Endothelial cell of umbilical vein (primary cell): Measurements from ENCODE around the gene MYADML2. TPM values are rescaled to one million over a fixed set of nuclear protein-coding genes. Genes with fewer than 3 reads are reported as not detected.

Experiments used
- BruUV-seq: library from RNA; stranded (reverse); fragments of 400-500 nt; replicated peaks from 2 replicates; lab custom pipeline; 2021; lab: Mats Ljungman, UMichigan
- CTCF ChIA-PET: fragments of 300-600, 350-600 bp; sonication (Branson Sonifier 250); formaldehyde crosslinking; loops from one replicate; lab custom pipeline; 2021; ENCODE audit warnings: antibody characterized with exemption, inconsistent platforms; lab: Charles Lee
- POLR2A ChIA-PET: fragments of 300-600, 350-600 bp; sonication (Branson Sonifier 250); formaldehyde crosslinking; loops from one replicate; lab custom pipeline; 2021; ENCODE audit warnings: antibody characterized with exemption, inconsistent platforms; lab: Charles Lee
- DNase-seq: peaks from one replicate; pipeline ENCODE4 v3.0.0-alpha.2; 2011; ENCODE audit warnings: low read depth, low spot score
- FAIRE-seq: peaks from 2 replicates; lab custom pipeline; 2011; peaks lifted over from hg19 to GRCh38; lab: Jason Lieb, UNC
- H2AFZ ChIP-seq: 2 replicates; pipeline ENCODE4 v1.6.0; 2012; ENCODE audit warnings: low read depth, low read length, control low read depth, inconsistent platforms
- H3K27ac ChIP-seq: 2 replicates; pipeline ENCODE4 v1.5.1; 2011; ENCODE audit warnings: low read depth, mild to moderate bottlenecking, control low read depth, low read length, moderate library complexity; ENCODE audit not compliant: insufficient read depth
- H3K27me3 ChIP-seq, 2 experiments: 2 replicates each; pipeline versions ENCODE4 v1.6.0 to v1.6.1; 2011; ENCODE audit warnings: low read length in 2 of 2, mixed read lengths in 1 of 2; ENCODE audit not compliant: control insufficient read depth in 2 of 2, insufficient read depth in 2 of 2
- H3K36me3 ChIP-seq, 2 experiments: 2 replicates in 1 of 2; 3 replicates in 1 of 2; pipeline ENCODE4 v1.5.1; 2011; ENCODE audit warnings: low read length in 2 of 2, mild to moderate bottlenecking in 1 of 2, moderate library complexity in 1 of 2; ENCODE audit not compliant: control insufficient read depth in 2 of 2, insufficient read depth in 2 of 2; ENCODE audit errors: extremely low read depth in 1 of 2
- H3K4me1 ChIP-seq: 3 replicates; pipeline ENCODE4 v1.5.1; 2011; ENCODE audit warnings: mild to moderate bottlenecking, low read length; ENCODE audit not compliant: control insufficient read depth, insufficient read depth; ENCODE audit errors: extremely low read depth
- H3K4me2 ChIP-seq: 2 replicates; pipeline ENCODE4 v1.6.1; 2011; ENCODE audit warnings: low read length, control low read depth, mixed read lengths; ENCODE audit not compliant: insufficient read depth
- H3K4me3 ChIP-seq, 3 experiments: fragments of 200-600 bp in 1 of 3; sonication (generic), shearing (Covaris generic) in 1 of 3; replicated peaks in 1 of 3; 2 replicates each; pipeline ENCODE4 v1.5.1; 2011 to 2016; ENCODE audit warnings: control low read depth in 3 of 3, low read length in 3 of 3, mild to moderate bottlenecking in 2 of 3, inconsistent platforms in 1 of 3, low read depth in 1 of 3, moderate library complexity in 1 of 3; ENCODE audit not compliant: insufficient read depth in 1 of 3
- H3K79me2 ChIP-seq: 2 replicates; pipeline ENCODE4 v1.6.0; 2012; ENCODE audit warnings: low read length, inconsistent platforms; ENCODE audit not compliant: control insufficient read depth, insufficient read depth
- H3K9ac ChIP-seq: replicated peaks from 2 replicates; pipeline ENCODE3; 2011; ENCODE audit warnings: low read length, control low read depth; ENCODE audit not compliant: insufficient read depth; ENCODE audit errors: extremely low read depth
- H3K9me1 ChIP-seq: replicated peaks from 3 replicates; pipeline ENCODE4 v1.6.0; 2011; ENCODE audit warnings: mild to moderate bottlenecking, low read length; ENCODE audit not compliant: control insufficient read depth, insufficient read depth; ENCODE audit errors: extremely low read depth
- H3K9me3 ChIP-seq: replicated peaks from 2 replicates; pipeline ENCODE4 v1.5.1; 2012; ENCODE audit warnings: low read length, inconsistent platforms; ENCODE audit not compliant: control insufficient read depth, insufficient read depth
- H4K20me1 ChIP-seq: replicated peaks from 2 replicates; pipeline ENCODE3; 2011; ENCODE audit warnings: mild to moderate bottlenecking, low read length; ENCODE audit not compliant: control insufficient read depth, insufficient read depth; ENCODE audit errors: extremely low read depth
- EZH2 ChIP-seq: IDR thresholded peaks from 2 replicates; pipeline ENCODE4 v1.6.1; 2012; ENCODE audit warnings: borderline replicate concordance, low read depth, mild to moderate bottlenecking, moderate library complexity, low read length, inconsistent platforms; ENCODE audit not compliant: severe bottlenecking
- FOS ChIP-seq: IDR thresholded peaks from 2 replicates; pipeline ENCODE4 v1.6.1; 2011; ENCODE audit warnings: mild to moderate bottlenecking, low read length, moderate library complexity, borderline replicate concordance; ENCODE audit not compliant: insufficient read depth
- MYC ChIP-seq: IDR thresholded peaks from one replicate; pipeline ENCODE4 v1.6.1; 2011; ENCODE audit warnings: mild to moderate bottlenecking, low read depth, low read length
- POLR2A ChIP-seq: IDR thresholded peaks from 2 replicates; pipeline ENCODE4 v1.6.1; 2012; ENCODE audit warnings: low read depth, mild to moderate bottlenecking, control low read depth, low read length
- dilution Hi-C: fragments of 300-500 bp; cut with MboI; formaldehyde crosslinking; loops from one replicate; pipeline ENCODE4 v1.15.0; 2019; ENCODE audit warnings: low sequenced_read_pairs; ENCODE audit not compliant: extremely low pct_ligation_motif_present
- intact Hi-C: fragments of 100-400 bp; cut with micrococcal nuclease; formaldehyde crosslinking; loops from one replicate; pipeline ENCODE4 v1.10.0; 2022
- polyA plus RNA-seq, 4 experiments: library from polyadenylated mRNA; depleted of rRNA in 3 of 4; stranded (reverse) in 3 of 4; unstranded in 1 of 4; fragments of >200 nt; gene quantifications; 2 replicates each; pipeline versions ENCODE4 v1.2.1 to v1.2.3, GENCODE V29; 2011 to 2012; ENCODE audit warnings: missing spikeins in 1 of 4
- total RNA-seq: library from RNA; stranded (reverse); gene quantifications from 2 replicates; pipeline ENCODE4 v1.2.3, GENCODE V29; 2021

MYADML2 gene
- total and polyA plus RNA-seq, 2 donors (not counting 3 experiments of a cell fraction or from before 2014, with no cell fraction given), result not detected

DNA sequence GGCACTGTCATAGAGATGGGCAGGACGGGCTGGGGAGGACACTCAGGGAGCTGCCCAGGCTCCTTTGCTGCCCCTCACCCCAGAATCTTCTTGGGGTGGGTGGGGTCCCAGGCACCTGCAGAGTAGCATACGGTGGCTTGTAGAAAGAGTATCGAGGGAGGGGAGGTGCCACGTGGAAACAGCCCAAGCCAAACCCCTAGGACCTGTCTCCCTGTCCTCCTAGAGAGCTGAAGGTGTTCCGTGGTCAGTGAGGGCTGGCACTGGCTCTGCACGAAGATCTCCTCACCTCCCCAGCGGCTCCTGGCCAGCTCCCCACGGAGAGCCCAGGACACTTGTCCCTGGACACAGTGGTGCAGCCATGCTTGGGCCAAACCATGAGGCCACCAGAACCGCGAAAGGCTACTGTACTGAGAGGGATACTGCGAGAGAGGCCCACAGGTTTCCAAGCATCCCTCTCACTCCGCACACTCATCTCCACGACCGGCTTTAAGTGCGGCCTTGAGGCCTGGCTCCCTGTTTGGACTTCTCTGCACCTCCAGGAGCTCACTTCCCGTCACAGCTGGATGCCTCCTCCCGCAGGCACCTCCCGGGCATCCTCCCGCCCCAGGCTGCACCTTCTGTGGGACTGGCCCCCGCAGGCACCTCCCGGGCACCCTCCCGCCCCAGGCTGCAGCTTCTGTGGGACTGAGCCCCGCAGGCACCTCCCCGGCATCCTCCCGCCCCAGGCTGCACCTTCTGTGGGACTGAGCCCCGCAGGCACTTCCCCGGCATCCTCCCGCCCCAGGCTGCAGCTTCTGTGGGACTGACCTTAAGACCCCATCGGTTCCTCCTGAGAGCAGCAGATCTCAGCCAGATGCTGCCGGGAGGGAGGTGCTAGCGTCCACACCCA lies 17.5 kb downstream of the MYADML2 start:
- Histone ChIP-seq H3K4me1 (peaks cover 9% of the 10 kb centered on the region), H3K4me3 (no peak overlapping the region), H3K27me3 (no peaks in the 10 kb centered on the region), H3K9ac (no peak overlapping the region), H3K36me3 (peaks cover 0 to 5% of the 10 kb centered on the region in 2 experiments), H3K4me2 (no peak overlapping the region), H2AFZ (no peak overlapping the region), H3K27ac (no peak overlapping the region), H4K20me1 (no peaks in the 10 kb centered on the region), H3K9me1 (no peaks in the 10 kb centered on the region), H3K79me2 (peaks cover 25% of the 10 kb centered on the region), H3K9me3 (no peaks in the 10 kb centered on the region)
- TF ChIP-seq EZH2 (no peak), FOS (no peak), POLR2A (no peak)
- FAIRE-seq (no peak), DNase-seq (no peak)
- intact Hi-C loops (loop anchor here (5.0 kb wide), 1 partner anchor 73 kb away; no protein-coding TSS in a partner anchor), dilution Hi-C loops (no loop called here)
- ChIA-PET POLR2A (no interaction called here), CTCF (interaction anchor here (0.6 to 2.1 kb wide), 5 partner anchors 7 to 90 kb away, joined by 3 to 8 read pairs (median 5); partner anchors contain the start of gene PYCR1)
- no TSS peak for BruUV-seq

DNA sequence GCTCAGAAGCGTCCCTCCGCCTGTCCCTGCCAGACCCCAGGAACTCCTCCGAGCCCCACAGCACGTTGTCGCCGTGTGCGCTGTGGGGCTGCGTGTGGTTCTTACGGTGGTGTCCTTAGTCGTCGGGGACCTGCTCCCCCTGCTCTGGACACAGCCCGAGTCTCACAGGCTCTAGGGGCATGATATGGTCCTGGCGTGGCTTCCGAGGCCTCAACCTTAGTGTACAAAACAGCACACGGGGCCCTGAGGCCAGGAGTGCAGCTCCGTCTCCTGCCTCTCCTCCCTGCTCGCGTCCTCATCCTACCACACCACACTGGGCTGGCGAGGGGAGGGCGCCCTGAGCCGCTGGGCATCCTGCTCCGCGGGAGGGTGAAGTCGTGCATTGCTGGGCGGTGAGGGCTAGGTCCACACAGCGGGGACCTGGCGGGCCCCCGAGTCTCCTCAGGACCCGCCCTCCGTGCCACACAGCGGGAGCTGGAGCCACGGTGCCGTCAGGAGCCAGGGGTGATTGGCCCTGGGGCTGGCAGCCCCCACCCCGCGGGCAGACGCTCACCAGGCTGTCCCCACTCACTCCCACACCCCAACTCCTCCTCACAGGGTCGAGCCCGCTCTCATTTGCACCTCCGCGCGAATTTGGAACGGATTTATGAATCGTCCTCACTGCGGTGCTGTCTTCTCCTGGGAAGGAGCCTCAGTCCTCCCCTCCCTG lies 18.3 kb downstream of the MYADML2 start:
- ChIA-PET POLR2A (no interaction called here), CTCF (interaction anchor here (0.6 to 3.0 kb wide), 12 partner anchors 8 to 307 kb away, joined by 3 to 24 read pairs (median 4); partner anchors contain the start of genes NOTUM, PCYT2 and PYCR1)
- H3K27ac ChIP-seq, result no peak overlapping the region
- peak overlapping the region; percentile 52 for H3K4me2 ChIP-seq
- H3K4me3 ChIP-seq, result peak overlapping the region in 2 of 3 experiments; percentile 11 to 64
- dilution Hi-C loops (no loop called here), intact Hi-C loops (loop anchor here (5.0 kb wide), 1 partner anchor 74 kb away; no protein-coding TSS in a partner anchor)
- peaks cover 33% of the 10 kb centered on the region for H3K79me2 ChIP-seq
- BruUV-seq, result no TSS peak
- FAIRE-seq (no peak), DNase-seq (no peak)
- no peak overlapping the region for H3K9ac ChIP-seq
- H3K36me3 ChIP-seq, result peaks cover 0 to 3% of the 10 kb centered on the region in 2 experiments
- H3K27me3 ChIP-seq, result no peaks in the 10 kb centered on the region
- H4K20me1 ChIP-seq, result no peaks in the 10 kb centered on the region
- TF ChIP-seq MYC, result no peak
- H3K9me3 ChIP-seq, result no peaks in the 10 kb centered on the region
- H2AFZ ChIP-seq, result peak overlapping the region; percentile 66
- peaks cover 12% of the 10 kb centered on the region for H3K4me1 ChIP-seq
- no peaks in the 10 kb centered on the region for H3K9me1 ChIP-seq
